ENCODE results near the gene KANSL1.

DNA sequence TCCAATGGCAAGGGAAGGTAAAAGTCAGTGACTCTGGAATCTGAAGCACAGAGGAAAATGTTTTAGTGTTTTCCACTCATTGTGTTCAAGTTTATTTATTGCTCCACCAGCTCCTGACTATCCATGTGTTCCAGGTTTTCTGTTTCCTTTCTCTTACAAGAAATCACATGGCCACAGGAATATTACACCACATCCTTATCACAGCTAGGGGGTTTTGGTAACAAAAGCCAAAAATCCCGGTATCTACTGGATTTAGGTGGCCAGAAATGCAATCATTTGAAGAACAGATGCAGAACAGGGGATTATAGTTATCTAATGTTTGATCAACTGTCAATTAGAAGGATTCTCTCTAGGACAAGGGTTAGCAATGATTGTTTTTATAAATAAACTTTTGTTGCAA, 146.3 kb downstream of the KANSL1 start:
- TF ChIP-seq RAD21 (IDR thresholded peaks at IDR 0.05; ENCODE audit: low read depth): no peak
- no peak for TF ChIP-seq YY1 (IDR thresholded peaks at IDR 0.05; ENCODE audit: low read depth)
- TF ChIP-seq TCF12 (IDR thresholded peaks at IDR 0.05; ENCODE audit: low read depth): no peak
- TF ChIP-seq EP300 (IDR thresholded peaks at IDR 0.05; ENCODE audit: borderline replicate concordance): no peak
- TF ChIP-seq, protein P1, sequence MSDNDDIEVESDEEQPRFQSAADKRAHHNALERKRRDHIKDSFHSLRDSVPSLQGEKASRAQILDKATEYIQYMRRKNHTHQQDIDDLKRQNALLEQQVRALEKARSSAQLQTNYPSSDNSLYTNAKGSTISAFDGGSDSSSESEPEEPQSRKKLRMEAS (IDR thresholded peaks at IDR 0.05): no peak
